HL-60/S4 (cell line): Measurements from ENCODE around the gene VRTN.
"Not testable (repeated sequence)": the region's sequence is repeated elsewhere in the genome, so short reads cannot be mapped to it uniquely, and the experiment has no call there.

Experiments
- in situ Hi-C: fragments of 300-500 bp; cut with MboI; formaldehyde crosslinking; loops from 2 replicates; pipeline ENCODE4 v1.14.3; 2022; ENCODE audit warnings: low sequenced_read_pairs

VRTN gene

GRCh38 chr14:74348241-74348734 lies at the start of gene VRTN:
TSS of gene VRTN (plus strand) at chr14:74348471. CDS start at chr14:74356784, 8,313 bp downstream.
- in situ Hi-C loops, result no loop called here

GRCh38 chr14:74299061-74299545 lies 49.2 kb upstream of the VRTN start:
- in situ Hi-C loops, result no loop called here

DNA sequence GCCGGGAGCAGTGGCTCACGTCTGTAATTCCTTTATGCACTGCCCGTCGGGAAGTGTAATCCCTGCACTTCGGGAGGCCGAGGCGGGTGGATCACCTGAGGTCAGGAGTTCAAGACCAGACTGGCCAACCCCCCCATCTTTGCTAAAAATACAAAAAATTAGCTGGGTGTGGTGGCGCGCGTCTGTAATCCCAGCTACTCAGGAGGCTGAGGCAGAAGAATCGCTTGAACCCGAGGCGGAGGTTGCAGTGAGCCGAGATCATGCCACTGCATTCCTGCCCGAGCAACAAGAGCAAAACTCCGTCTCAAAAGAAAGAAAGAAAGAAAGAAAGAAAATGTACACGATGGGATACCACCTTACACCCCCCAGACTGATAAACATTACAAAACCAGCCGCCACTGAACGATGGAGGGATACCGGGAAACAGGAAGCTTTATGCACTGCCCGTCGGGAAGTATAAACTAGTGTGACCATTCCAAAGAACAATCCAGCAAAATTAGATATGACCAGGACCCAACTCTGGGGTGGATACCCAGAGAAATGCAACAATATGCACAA lies 46.6 kb upstream of the VRTN start:
- in situ Hi-C loops, result no loop called here

DNA sequence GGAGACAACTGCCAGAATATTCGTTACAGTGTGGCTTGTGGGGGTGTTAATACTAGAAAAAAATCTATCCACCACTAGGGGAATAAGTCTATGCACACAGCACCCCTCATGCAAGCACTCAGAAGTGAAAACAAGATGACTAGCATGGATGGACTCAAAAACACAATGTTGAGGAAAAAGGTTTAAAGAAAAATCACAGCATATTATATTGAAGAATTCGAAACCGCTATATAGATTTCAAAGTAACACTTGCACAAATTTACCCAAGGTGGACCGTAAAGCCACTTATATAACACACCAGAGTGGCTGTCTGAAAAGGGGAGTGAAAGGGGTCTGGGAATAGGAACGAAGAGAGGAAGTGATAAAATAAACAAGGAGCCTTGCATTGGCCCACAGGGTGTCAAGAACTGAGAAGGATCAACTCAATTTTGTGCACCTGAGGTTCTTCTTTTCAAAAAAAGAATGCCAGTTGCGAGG lies 46.1 kb upstream of the VRTN start:
- in situ Hi-C loops, result no loop called here

GRCh38 chr14:74302634-74303569 lies 45.4 kb upstream of the VRTN start, which contains the start of gene ABCD4:
TSS of gene ABCD4 (minus strand) at chr14:74302934. CDS start at chr14:74302912, 22 bp downstream.
- in situ Hi-C loops, result no loop called here

DNA sequence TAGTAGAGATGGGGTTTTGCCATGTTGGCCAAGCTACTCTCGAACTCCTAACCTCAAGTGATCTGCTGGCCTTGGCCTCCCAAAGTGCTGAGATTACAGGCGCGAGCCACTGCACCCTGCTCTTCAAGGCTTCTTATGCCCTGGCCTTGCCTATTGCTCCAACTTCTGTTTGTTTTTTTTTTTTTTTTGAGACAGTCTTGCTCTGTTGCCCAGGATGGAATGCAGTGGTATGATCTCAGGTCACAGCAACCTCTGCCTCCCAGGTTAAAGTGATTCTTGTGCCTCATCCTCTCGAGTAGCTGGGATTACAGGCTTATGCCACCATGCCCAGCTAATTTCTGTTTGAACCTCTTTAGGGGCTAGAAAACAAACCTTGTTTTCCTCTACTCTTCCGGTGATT lies 39.6 kb upstream of the VRTN start:
- in situ Hi-C loops, result no loop called here

GRCh38 chr14:74309125-74310022 lies 38.9 kb upstream of the VRTN start:
- in situ Hi-C loops, result no loop called here

DNA sequence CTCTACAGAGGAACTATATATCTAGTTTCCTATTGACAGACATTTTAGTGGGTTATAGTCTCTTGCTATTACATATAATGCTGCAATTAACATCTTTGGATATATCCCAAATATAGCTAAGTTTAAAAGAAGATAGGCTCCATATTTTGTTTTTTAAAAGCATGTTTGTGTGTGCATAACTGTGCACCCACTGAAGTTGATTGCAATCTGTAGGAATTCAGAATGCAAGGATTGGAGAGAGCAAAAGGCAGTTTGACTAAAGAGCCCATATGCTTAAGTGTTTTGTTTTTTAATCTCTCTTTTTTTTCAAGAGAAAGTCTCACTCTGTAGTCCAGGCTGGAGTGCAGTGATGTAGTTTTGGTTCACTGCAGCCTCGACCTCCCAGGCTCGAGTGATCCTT lies 36.1 kb upstream of the VRTN start:
- in situ Hi-C loops, result no loop called here

- in situ Hi-C loops, result no loop called here
Observed at GRCh38 chr14:74313601-74314000, 34.7 kb upstream of the VRTN start.

- in situ Hi-C loops, result no loop called here
Observed at GRCh38 chr14:74314576-74314975, 33.7 kb upstream of the VRTN start.

DNA sequence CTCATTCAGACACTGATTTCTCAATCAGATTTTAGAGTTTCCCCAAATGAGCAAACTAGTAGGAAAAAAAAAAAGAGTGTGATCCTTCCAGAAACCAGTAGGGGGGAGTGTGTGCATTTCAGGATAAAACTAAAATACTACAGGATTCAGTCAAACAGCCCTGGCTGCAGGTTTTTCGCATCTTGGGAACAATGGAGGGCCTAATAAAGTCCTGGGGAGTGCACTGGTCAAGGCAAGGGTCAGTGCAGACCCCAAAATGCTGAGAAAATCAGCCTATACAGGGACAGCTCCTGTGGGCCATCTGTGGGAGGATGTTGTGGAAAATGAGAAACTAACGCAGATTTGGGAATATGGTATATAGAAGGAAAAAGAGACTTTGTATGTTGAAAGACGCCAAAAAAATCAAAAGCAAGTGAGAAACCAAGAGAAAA lies 23.3 kb upstream of the VRTN start:
- in situ Hi-C loops, result no loop called here

DNA sequence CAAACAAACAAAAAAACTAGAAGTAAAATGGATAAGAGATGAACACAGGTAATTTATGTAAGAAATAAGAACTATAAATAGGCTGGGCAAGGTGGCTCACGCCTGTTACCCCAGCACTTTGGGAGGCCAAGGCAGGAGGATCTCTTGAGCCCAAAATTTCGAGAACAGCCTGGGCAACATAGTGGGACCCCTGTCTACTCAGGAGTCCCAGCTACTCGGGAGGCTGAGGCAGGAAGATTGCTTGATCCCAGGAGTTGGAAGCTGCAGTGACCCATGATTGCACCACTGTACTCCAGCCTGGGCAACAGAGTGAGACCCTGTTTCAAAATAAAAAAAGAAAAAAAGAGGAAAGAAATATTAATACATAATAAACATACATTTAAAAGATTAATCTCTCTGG lies 22.8 kb upstream of the VRTN start:
- in situ Hi-C loops, result no loop called here

GRCh38 chr14:74326369-74327152 lies 21.7 kb upstream of the VRTN start:
- in situ Hi-C loops, result no loop called here

DNA sequence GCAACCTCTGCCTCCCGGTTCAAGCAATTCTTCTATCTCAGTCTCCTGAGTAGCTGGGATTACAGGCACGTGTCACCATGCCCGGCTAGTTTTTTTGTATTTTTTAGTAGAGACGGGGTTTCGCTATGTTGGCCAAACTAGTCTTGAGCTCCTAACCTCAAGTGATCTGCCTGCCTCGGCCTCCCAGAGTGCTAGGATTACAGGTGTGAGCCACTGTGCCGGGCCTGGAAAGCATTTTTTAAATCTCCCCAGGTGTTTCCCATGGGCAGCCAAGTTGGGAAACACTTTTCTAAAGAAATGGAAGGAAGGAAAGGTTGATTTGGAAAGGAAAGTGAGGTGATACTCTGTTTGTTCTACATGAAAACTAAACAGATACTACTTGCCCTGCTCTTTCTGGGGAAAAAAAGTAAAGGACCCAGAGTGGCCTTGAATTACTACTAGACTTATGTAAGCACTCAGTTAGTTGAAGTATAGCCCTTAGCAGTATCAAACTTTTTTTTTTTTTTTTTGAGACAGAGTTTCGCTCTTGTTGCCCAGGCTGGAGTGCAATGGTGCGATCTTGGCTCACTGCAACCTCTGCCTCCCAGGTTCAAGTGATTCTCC lies 18.2 kb upstream of the VRTN start:
- in situ Hi-C loops, result not testable (repeated sequence)

DNA sequence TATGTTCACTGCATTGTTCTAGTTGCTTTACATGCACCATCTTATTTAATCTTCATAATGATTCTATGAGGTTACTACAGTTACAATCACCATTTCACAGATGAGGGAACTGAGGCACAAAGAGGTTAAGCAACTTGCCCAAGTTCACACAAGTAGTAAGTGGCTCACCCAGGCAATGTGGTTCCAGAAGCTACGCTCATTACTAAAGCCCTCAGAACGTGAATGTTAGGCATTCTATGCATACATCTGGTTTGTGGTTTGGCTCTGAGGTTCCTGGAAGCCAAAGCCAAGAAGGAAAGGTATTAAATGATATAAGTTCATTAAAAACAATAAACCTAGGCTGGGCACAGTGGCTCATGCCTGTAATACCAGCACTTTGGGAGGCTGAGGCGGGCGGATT lies 14.4 kb upstream of the VRTN start:
- in situ Hi-C loops, result no loop called here

GRCh38 chr14:74346341-74346740 lies 1.9 kb upstream of the VRTN start:
- in situ Hi-C loops, result no loop called here

DNA sequence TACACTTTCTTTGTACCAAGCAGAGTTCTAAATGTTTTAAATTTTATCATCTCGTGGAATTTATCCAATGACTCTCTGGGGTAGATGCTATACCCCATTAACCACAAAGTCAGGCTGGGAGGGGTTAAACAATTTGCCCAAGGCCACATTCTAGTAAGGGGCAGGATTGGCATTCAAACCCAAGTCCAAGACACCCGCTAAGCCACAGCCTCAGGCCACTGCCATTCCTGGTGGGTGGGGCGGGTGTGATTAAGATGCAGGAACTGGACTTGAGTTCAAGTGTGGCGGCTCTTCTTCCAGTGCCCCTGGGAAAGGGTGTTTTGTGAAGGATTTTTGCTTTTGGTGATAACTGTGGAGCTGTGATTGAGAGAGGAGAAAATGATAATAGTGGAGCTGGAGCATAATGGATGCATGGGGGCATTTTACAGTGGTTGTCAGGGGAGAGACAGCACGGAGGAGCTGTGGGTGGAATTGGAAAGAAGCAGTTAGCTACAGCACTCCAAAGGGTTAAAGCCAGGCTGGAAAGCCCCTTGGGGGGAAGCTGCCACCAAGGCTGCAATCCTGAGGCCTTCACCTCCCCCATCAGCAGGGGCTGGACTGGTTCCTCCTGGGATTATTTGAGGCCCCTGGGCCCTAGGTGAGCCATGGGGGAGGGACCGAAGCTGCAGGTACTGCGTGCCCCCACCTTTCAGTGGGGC lies 1.0 kb upstream of the VRTN start:
- in situ Hi-C loops, result no loop called here

DNA sequence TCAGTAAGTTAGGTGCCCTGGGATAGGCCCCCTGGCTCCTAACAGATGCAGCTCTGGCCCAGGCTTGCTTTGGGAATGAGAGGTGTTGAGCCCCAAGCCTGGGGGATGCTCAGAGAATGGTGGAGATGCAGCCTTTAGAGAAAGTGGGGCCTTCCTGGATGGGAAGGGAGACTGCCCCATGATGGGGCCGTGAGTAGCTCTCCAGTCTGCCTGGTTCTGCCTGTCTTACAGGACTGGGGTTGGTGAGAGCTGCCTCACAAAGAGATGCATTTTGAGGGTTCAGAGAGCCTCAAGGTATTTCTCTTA lies 523 bp upstream of the VRTN start:
- in situ Hi-C loops, result no loop called here
